Panc1 (cell line): Measurements from ENCODE around the gene TPCN1. TPM values are rescaled to one million over a fixed set of nuclear protein-coding genes. Genes with fewer than 3 reads are reported as not detected.

Experiments used
- ATAC-seq: fragments of 200-7000 bp; cut with Tn5 transposase; 2 replicates; pipeline ENCODE4 v1.9.1; 2020; ENCODE audit warnings: mild to moderate bottlenecking, moderate library complexity
- BruUV-seq: library from RNA; stranded (reverse); fragments of 400-500 nt; replicated peaks from 2 replicates; lab custom pipeline; 2021; lab: Mats Ljungman, UMichigan
- CTCF ChIA-PET: fragments of 300-600 bp; sonication (Branson Sonifier 250); formaldehyde crosslinking; loops from one replicate; lab custom pipeline; 2022; ENCODE audit warnings: antibody characterized with exemption; lab: Charles Lee
- POLR2A ChIA-PET: fragments of 300-600 bp; sonication (Branson Sonifier 250); formaldehyde crosslinking; loops from one replicate; lab custom pipeline; 2022; ENCODE audit warnings: antibody characterized with exemption; lab: Charles Lee
- DNase-seq: peaks from one replicate; pipeline ENCODE4 v3.0.0-alpha.2; 2010; ENCODE audit warnings: low read depth, low spot score
- H3K27ac ChIP-seq: 2 replicates; pipeline ENCODE4 v1.5.1; 2011; ENCODE audit warnings: mild to moderate bottlenecking, low read length, inconsistent platforms
- H3K27me3 ChIP-seq: fragments of 200-500 bp; sonication (Bioruptor generic); 2 replicates; pipeline ENCODE4 v1.6.0; 2014; ENCODE audit warnings: low read length, inconsistent platforms; ENCODE audit not compliant: control insufficient read depth, insufficient read depth
- H3K36me3 ChIP-seq: fragments of 200-500 bp; sonication (Bioruptor generic); 2 replicates; pipeline ENCODE4 v1.5.1; 2014; ENCODE audit warnings: inconsistent platforms, mild to moderate bottlenecking, low read length, moderate library complexity; ENCODE audit not compliant: control insufficient read depth, insufficient read depth
- H3K4me1 ChIP-seq: 2 replicates; pipeline ENCODE4 v1.5.1; 2011; ENCODE audit warnings: inconsistent platforms, mild to moderate bottlenecking, low read length, moderate library complexity; ENCODE audit not compliant: control insufficient read depth, insufficient read depth
- H3K4me3 ChIP-seq, 2 experiments: 2 replicates each; pipeline ENCODE4 v1.5.1; 2011 to 2012; ENCODE audit warnings: low read depth in 2 of 2, low read length in 2 of 2, mild to moderate bottlenecking in 2 of 2, inconsistent platforms in 1 of 2, moderate library complexity in 1 of 2
- H3K9me3 ChIP-seq: fragments of 200-500 bp; sonication (Bioruptor generic); 2 replicates; pipeline ENCODE4 v1.5.1; 2014; ENCODE audit warnings: low read depth, mild to moderate bottlenecking, inconsistent platforms, low read length, moderate library complexity; ENCODE audit not compliant: control insufficient read depth, insufficient read depth
- CTCF ChIP-seq: fragments of 450-650 bp; IDR thresholded peaks from 2 replicates; pipeline ENCODE4 v1.5.1; 2017; ENCODE audit warnings: mild to moderate bottlenecking
- POLR2AphosphoS5 ChIP-seq: IDR thresholded peaks from 2 replicates; pipeline ENCODE4 v1.6.1; 2012; ENCODE audit warnings: mild to moderate bottlenecking, low read depth, low read length, moderate library complexity
- REST ChIP-seq, 2 experiments: IDR thresholded peaks; 2 replicates each; pipeline ENCODE4 v1.6.1; 2011 to 2012; ENCODE audit warnings: low read depth in 2 of 2, control low read depth in 1 of 2, low read length in 1 of 2, mild to moderate bottlenecking in 1 of 2, moderate library complexity in 1 of 2; ENCODE audit not compliant: insufficient read depth in 1 of 2
- SIN3A ChIP-seq: IDR thresholded peaks from 2 replicates; pipeline ENCODE4 v1.6.1; 2012; ENCODE audit warnings: low read depth, mild to moderate bottlenecking, low read length, moderate library complexity, borderline replicate concordance; ENCODE audit not compliant: insufficient read depth
- TCF7L2 ChIP-seq: IDR thresholded peaks from 2 replicates; pipeline ENCODE4 v1.6.1; 2011; ENCODE audit warnings: mild to moderate bottlenecking, low read depth, low read length, inconsistent platforms
- in situ Hi-C: cut with HindIII; loops from 2 replicates; pipeline ENCODE4 v1.10.0; 2016; ENCODE audit warnings: low sequenced_read_pairs, low pct_unique_long_range_greater_than_20kb
- intact Hi-C: fragments of 100-400 bp; cut with micrococcal nuclease; formaldehyde crosslinking; loops from one replicate; pipeline ENCODE4 v1.10.0; 2022; ENCODE audit not compliant: unreplicated experiment
- total RNA-seq: library from RNA; stranded (reverse); gene quantifications from one replicate; pipeline ENCODE4 v1.2.1, GENCODE V29; 2021; ENCODE audit not compliant: unreplicated experiment

The TPCN1 gene
- total RNA-seq, 1 experiment from 2014 or later, result 75.2 TPM

GRCh38 chr12:113301811-113302210 lies 80.5 kb downstream of the TPCN1 start:
- no peak for DNase-seq
- BruUV-seq, result no TSS peak
- no peaks in the 10 kb centered on the region for H3K36me3 ChIP-seq
- TF ChIP-seq POLR2AphosphoS5 (no peak), SIN3A (no peak), CTCF (no peak), TCF7L2 (no peak), REST (IDR thresholded peaks at IDR 0.05; ENCODE audit: insufficient read depth in 1 of 2, low read depth in 2 of 2, low read length in 1 of 2) (no peak)
- POLR2A ChIA-PET, result no interaction called here
- no peaks in the 10 kb centered on the region for H3K9me3 ChIP-seq
- no peak for ATAC-seq
- in situ Hi-C loops (no loop called here), intact Hi-C loops (no loop called here)
- H3K4me1 ChIP-seq, result peaks cover 8% of the 10 kb centered on the region
- H3K27me3 ChIP-seq, result no peaks in the 10 kb centered on the region
- H3K27ac ChIP-seq, result no peak overlapping the region
- CTCF ChIA-PET, result no interaction called here
- no peak overlapping the region for H3K4me3 ChIP-seq

GRCh38 chr12:113302466-113302865 lies 81.2 kb downstream of the TPCN1 start:
- no TSS peak for BruUV-seq
- Histone ChIP-seq H3K9me3 (no peaks in the 10 kb centered on the region), H3K4me3 (no peak overlapping the region), H3K4me1 (peaks cover 8% of the 10 kb centered on the region), H3K36me3 (no peaks in the 10 kb centered on the region), H3K27me3 (no peaks in the 10 kb centered on the region), H3K27ac (no peak overlapping the region)
- in situ Hi-C loops, result no loop called here
- DNase-seq (no peak), ATAC-seq (no peak)
- ChIA-PET CTCF (no interaction called here), POLR2A (no interaction called here)
- intact Hi-C loops, result no loop called here
- TF ChIP-seq CTCF (no peak), SIN3A (no peak), TCF7L2 (no peak), REST (IDR thresholded peaks at IDR 0.05; ENCODE audit: insufficient read depth in 1 of 2, low read depth in 2 of 2, low read length in 1 of 2) (no peak), POLR2AphosphoS5 (no peak)
